Occipital lobe (tissue), 2 donors: ENCODE data around the gene CHAC2. TPM values are rescaled to one million over a fixed set of nuclear protein-coding genes. Genes with fewer than 3 reads are reported as not detected.
"Not testable (repeated sequence)": the region's sequence is repeated elsewhere in the genome, so short reads cannot be mapped to it uniquely, and the experiment has no call there.

Experiments used
- DNase-seq: peaks from one replicate; lab custom pipeline; 2025; lab: John Stamatoyannopoulos, UW
- total RNA-seq: library from RNA; depleted of rRNA; stranded (reverse); fragments of >200 nt; gene quantifications from one replicate; pipeline ENCODE4 v1.2.3, GENCODE V29; 2014

CHAC2 gene
- 5.3 TPM for total RNA-seq

GRCh38 chr2:53767405-53768241, at the start of gene CHAC2:
CHAC2 (plus strand) TSS chr2:53767804; CDS start chr2:53767887, 83 bp downstream.
- DNase-seq = peak; percentile 65

GRCh38 chr2:53720944-53721343, 46.7 kb upstream of the CHAC2 start:
- DNase-seq = not testable (repeated sequence)

GRCh38 chr2:53724536-53724935, 43.1 kb upstream of the CHAC2 start:
- no peak for DNase-seq

GRCh38 chr2:53725662-53726061, 41.9 kb upstream of the CHAC2 start:
- DNase-seq = no peak

- DNase-seq = no peak
These were observed 39.7 kb upstream of the CHAC2 start for GRCh38 chr2:53727921-53728320.

- no peak for DNase-seq
These were observed 38.4 kb upstream of the CHAC2 start for GRCh38 chr2:53729143-53729762.

- no peak for DNase-seq
These were observed 30.5 kb upstream of the CHAC2 start for GRCh38 chr2:53737091-53737490.

- DNase-seq = no peak
These were observed 28.6 kb upstream of the CHAC2 start for GRCh38 chr2:53739032-53739431.

- no peak for DNase-seq
These were observed 27.4 kb upstream of the CHAC2 start for GRCh38 chr2:53740170-53740569.

- DNase-seq = no peak
These were observed 23.1 kb upstream of the CHAC2 start for GRCh38 chr2:53744395-53745065.

GRCh38 chr2:53750041-53750768, 17.4 kb upstream of the CHAC2 start:
- no peak for DNase-seq

- no peak for DNase-seq
These were observed 15.9 kb upstream of the CHAC2 start for GRCh38 chr2:53751728-53752127.

GRCh38 chr2:53752385-53752784, 15.2 kb upstream of the CHAC2 start:
- DNase-seq = no peak

GRCh38 chr2:53753041-53753440, 14.6 kb upstream of the CHAC2 start:
- DNase-seq = no peak

GRCh38 chr2:53755121-53755520, 12.5 kb upstream of the CHAC2 start:
- DNase-seq = no peak

- no peak for DNase-seq
These were observed 11.0 kb upstream of the CHAC2 start for GRCh38 chr2:53756644-53757043.

- not testable (repeated sequence) for DNase-seq
These were observed 10.4 kb upstream of the CHAC2 start for GRCh38 chr2:53757206-53757605.

GRCh38 chr2:53765767-53766166, 1.8 kb upstream of the CHAC2 start:
- no peak for DNase-seq

GRCh38 chr2:53768242-53768542, 588 bp downstream of the CHAC2 start:
- DNase-seq = no peak

GRCh38 chr2:53769318-53769945, 1.8 kb downstream of the CHAC2 start:
- no peak for DNase-seq

GRCh38 chr2:53770264-53770663, 2.7 kb downstream of the CHAC2 start:
- DNase-seq = no peak
